Lower leg skin (tissue), 3 donors: ENCODE results near the gene MYRF.

Experiments used
- CTCF ChIP-seq, 3 donors: fragments of 450-650 bp; IDR thresholded peaks; one replicate each; pipeline ENCODE4 v1.5.1; 2016; ENCODE audit warnings: antibody characterized with exemption in 3 of 3, mild to moderate bottlenecking in 3 of 3, moderate library complexity in 2 of 3
- POLR2A ChIP-seq, 2 donors: fragments of 450-650 bp; IDR thresholded peaks; one replicate each; pipeline ENCODE4 v1.6.1; 2016 to 2017; ENCODE audit warnings: antibody characterized with exemption in 2 of 2, mild to moderate bottlenecking in 1 of 2, moderate library complexity in 1 of 2

- TF ChIP-seq CTCF (IDR thresholded peaks at IDR 0.05) (no peak), POLR2A (IDR thresholded peaks at IDR 0.05) (no peak)
These were observed 39.4 kb downstream of the MYRF start for GRCh38 chr11:61791737-61792309.
